Measurements from ENCODE around the gene NKX2-1. TPM values are rescaled to one million over a fixed set of nuclear protein-coding genes. Genes with fewer than 3 reads are reported as not detected.

NKX2-1 gene
- total and polyA plus RNA-seq, 10 of the 15 experiments (the other 5 are each of a cell fraction or from before 2014, with no cell fraction given), result 0.03 TPM; not detected in 9

DNA sequence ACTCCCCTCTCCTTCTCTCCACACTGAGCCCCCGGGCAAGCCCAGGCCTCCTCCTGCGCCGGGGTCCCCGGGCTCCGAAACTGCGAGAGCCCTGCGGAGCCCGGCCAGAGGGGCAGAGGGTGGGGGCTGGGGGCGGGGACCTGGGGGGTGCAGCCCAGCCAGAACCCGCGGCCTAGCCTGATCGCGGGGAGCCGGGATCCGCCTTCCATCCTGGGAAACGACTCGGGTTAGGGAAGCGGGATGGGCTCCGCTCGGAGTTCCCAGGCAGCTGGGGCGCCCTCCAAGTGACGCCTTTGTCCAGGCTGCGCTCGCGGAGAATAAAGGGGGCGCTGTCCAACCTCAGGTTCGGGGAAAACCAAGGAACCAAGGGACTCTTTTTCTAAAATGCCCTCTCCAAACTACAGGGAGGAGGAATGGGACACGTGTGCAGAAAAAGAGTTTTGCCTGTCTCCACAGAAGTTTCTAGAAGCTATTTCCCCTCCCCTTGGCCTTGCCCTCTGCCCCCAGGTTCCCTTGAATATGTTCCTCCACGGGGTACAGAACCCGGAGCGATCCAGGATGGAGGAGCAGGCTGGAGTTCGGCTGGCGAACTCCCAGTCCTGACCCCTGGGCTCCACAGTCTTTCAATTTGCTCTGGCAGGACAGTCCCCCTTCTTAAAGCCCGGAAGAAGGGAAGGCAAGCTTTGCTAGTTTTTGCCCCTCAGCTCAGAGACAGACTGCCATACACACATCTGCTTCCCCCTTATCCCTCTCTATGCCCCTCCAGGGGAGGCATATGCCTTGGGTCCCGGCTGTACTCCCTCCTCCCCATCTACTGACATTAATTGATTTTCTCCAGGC, 13.9 kb downstream of the NKX2-1 start:
- ChIA-PET SMC1A (ENCODE audit: uncharacterized antibody, unreplicated experiment) (no interaction called here), RAD21 (ENCODE audit: unreplicated experiment) (no interaction called here), CTCF (no interaction called here), POLR2A (no interaction called here)
- FAIRE-seq (no peak), ATAC-seq (no peak), DNase-seq (ENCODE audit: low read depth, low spot score) (no peak)
- Histone ChIP-seq H3K36me3 (ENCODE audit: control insufficient read depth in 2 of 2, insufficient read depth in 2 of 2, low read length in 1 of 2) (no peaks in the 10 kb centered on the region), H3K9ac (ENCODE audit: control insufficient read depth, insufficient read depth, low read length) (no peak overlapping the region), H4K20me1 (ENCODE audit: control insufficient read depth, insufficient read depth) (no peaks in the 10 kb centered on the region), H3K4me2 (ENCODE audit: control insufficient read depth, insufficient read depth) (no peak overlapping the region), H3K27ac (ENCODE audit: control insufficient read depth, insufficient read depth) (no peak overlapping the region), H3K79me2 (ENCODE audit: control insufficient read depth, insufficient read depth, low read length) (no peaks in the 10 kb centered on the region), H3K27me3 (replicated peaks in 1 of 2; ENCODE audit: control insufficient read depth in 2 of 2, insufficient read depth in 2 of 2, low read length in 1 of 2) (peaks cover 2 to 5% of the 10 kb centered on the region in 2 experiments; a peak in 3 of 4 replicates), H2AFZ (ENCODE audit: control insufficient read depth, low read depth, low read length) (no peak overlapping the region), H3K4me1 (ENCODE audit: control insufficient read depth, insufficient read depth, low read length) (no peaks in the 10 kb centered on the region), H3K4me3 (no peak overlapping the region), H3K9me3 (replicated peaks; ENCODE audit: control insufficient read depth, insufficient read depth, low read length) (no peaks in the 10 kb centered on the region)
- intact Hi-C loops (cut with micrococcal nuclease; ENCODE audit: unreplicated experiment) (no loop called here), in situ Hi-C loops (cut with MboI) (no loop called here)
- WGBS (ENCODE audit: insufficient coverage, insufficient replicate concordance, low lambda C conversion rate, missing lambda C conversion rate), result 34% methylated on average over 29 of the region's 35 CpGs
- BruUV-seq (replicated peaks), result no TSS peak
- TF ChIP-seq IKZF1 (conservative IDR thresholded peaks at IDR 0.05) (no peak), NFYB (IDR thresholded peaks at IDR 0.05; ENCODE audit: insufficient read depth, low read depth, low read length) (no peak), SIN3A (IDR thresholded peaks at IDR 0.05; ENCODE audit: low read depth, low read length) (no peak), BCL11A (IDR thresholded peaks at IDR 0.05; ENCODE audit: low read depth, low read length) (no peak), MYC (IDR thresholded peaks at IDR 0.05; ENCODE audit: insufficient read depth, insufficient read length, insufficient replicate concordance, low read length, severe bottlenecking) (no peak), SMC3 (IDR thresholded peaks at IDR 0.05; ENCODE audit: borderline replicate concordance, low read length) (no peak), ZNF274 (IDR thresholded peaks at IDR 0.05; ENCODE audit: insufficient read depth, insufficient read length) (no peak), SP1 (IDR thresholded peaks at IDR 0.05; ENCODE audit: low read depth, low read length) (no peak), CHD4 (IDR thresholded peaks at IDR 0.05) (no peak), SUPT20H (IDR thresholded peaks at IDR 0.05; ENCODE audit: borderline replicate concordance, control insufficient read depth, low read depth, low read length) (no peak), ESRRA (IDR thresholded peaks at IDR 0.05; ENCODE audit: low read length) (no peak)
- TF ChIP-seq, protein P1, sequence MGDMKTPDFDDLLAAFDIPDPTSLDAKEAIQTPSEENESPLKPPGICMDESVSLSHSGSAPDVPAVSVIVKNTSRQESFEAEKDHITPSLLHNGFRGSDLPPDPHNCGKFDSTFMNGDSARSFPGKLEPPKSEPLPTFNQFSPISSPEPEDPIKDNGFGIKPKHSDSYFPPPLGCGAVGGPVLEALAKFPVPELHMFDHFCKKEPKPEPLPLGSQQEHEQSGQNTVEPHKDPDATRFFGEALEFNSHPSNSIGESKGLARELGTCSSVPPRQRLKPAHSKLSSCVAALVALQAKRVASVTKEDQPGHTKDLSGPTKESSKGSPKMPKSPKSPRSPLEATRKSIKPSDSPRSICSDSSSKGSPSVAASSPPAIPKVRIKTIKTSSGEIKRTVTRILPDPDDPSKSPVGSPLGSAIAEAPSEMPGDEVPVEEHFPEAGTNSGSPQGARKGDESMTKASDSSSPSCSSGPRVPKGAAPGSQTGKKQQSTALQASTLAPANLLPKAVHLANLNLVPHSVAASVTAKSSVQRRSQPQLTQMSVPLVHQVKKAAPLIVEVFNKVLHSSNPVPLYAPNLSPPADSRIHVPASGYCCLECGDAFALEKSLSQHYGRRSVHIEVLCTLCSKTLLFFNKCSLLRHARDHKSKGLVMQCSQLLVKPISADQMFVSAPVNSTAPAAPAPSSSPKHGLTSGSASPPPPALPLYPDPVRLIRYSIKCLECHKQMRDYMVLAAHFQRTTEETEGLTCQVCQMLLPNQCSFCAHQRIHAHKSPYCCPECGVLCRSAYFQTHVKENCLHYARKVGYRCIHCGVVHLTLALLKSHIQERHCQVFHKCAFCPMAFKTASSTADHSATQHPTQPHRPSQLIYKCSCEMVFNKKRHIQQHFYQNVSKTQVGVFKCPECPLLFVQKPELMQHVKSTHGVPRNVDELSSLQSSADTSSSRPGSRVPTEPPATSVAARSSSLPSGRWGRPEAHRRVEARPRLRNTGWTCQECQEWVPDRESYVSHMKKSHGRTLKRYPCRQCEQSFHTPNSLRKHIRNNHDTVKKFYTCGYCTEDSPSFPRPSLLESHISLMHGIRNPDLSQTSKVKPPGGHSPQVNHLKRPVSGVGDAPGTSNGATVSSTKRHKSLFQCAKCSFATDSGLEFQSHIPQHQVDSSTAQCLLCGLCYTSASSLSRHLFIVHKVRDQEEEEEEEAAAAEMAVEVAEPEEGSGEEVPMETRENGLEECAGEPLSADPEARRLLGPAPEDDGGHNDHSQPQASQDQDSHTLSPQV (IDR thresholded peaks at IDR 0.05), result no peak
- TF ChIP-seq, protein P2, sequence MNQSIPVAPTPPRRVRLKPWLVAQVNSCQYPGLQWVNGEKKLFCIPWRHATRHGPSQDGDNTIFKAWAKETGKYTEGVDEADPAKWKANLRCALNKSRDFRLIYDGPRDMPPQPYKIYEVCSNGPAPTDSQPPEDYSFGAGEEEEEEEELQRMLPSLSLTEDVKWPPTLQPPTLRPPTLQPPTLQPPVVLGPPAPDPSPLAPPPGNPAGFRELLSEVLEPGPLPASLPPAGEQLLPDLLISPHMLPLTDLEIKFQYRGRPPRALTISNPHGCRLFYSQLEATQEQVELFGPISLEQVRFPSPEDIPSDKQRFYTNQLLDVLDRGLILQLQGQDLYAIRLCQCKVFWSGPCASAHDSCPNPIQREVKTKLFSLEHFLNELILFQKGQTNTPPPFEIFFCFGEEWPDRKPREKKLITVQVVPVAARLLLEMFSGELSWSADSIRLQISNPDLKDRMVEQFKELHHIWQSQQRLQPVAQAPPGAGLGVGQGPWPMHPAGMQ (IDR thresholded peaks at IDR 0.05; ENCODE audit: borderline replicate concordance), result no peak
- TF ChIP-seq, protein P3, sequence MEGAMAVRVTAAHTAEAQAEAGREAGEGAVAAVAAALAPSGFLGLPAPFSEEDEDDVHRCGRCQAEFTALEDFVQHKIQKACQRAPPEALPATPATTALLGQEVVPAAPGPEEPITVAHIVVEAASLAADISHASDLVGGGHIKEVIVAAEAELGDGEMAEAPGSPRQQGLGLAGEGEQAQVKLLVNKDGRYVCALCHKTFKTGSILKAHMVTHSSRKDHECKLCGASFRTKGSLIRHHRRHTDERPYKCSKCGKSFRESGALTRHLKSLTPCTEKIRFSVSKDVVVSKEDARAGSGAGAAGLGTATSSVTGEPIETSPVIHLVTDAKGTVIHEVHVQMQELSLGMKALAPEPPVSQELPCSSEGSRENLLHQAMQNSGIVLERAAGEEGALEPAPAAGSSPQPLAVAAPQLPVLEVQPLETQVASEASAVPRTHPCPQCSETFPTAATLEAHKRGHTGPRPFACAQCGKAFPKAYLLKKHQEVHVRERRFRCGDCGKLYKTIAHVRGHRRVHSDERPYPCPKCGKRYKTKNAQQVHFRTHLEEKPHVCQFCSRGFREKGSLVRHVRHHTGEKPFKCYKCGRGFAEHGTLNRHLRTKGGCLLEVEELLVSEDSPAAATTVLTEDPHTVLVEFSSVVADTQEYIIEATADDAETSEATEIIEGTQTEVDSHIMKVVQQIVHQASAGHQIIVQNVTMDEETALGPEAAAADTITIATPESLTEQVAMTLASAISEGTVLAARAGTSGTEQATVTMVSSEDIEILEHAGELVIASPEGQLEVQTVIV (IDR thresholded peaks at IDR 0.05; ENCODE audit: borderline replicate concordance, partially characterized antibody), result no peak

All from GM12878 (cell line).